ENCODE data around the gene SIK3.

- TF ChIP-seq CTCF (IDR thresholded peaks at IDR 0.05; ENCODE audit: low read length) (no peak), EZH2 (optimal IDR thresholded peaks at IDR 0.05; ENCODE audit: low read depth, low read length) (no peak)
These were observed 205.9 kb downstream of the SIK3 start for GRCh38 chr11:116892374-116892773.

Data from MM.1S (cell line).